Measurements from ENCODE around the gene TSPAN3. TPM values are rescaled to one million over a fixed set of nuclear protein-coding genes. Genes with fewer than 3 reads are reported as not detected.

TSPAN3 gene
- total and polyA plus RNA-seq, 10 of the 15 experiments (the other 5 are each of a cell fraction or from before 2014, with no cell fraction given): 18.9 to 114 (median 57.2) TPM

DNA sequence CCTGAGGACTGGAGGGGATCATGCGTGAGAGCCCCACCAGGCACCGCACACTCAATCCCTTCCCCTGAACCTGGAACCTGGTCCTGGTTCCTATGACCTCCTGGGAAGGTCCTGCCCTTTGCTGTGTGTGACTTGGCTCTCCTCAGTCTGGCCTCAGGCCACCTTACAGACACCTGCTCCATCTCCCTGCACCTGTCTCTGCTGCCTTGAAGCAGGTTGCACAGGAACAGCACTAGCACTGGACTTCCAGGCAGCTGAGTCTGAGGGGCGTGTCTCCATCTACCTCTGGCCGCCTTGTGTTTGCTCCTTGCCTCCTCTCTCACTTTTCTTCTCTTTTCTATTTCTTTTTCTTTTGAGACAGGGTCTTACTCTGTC is 60.6 kb downstream of the TSPAN3 start (continued):
- no peak for TF ChIP-seq ZNF592 (IDR thresholded peaks at IDR 0.05)

DNA sequence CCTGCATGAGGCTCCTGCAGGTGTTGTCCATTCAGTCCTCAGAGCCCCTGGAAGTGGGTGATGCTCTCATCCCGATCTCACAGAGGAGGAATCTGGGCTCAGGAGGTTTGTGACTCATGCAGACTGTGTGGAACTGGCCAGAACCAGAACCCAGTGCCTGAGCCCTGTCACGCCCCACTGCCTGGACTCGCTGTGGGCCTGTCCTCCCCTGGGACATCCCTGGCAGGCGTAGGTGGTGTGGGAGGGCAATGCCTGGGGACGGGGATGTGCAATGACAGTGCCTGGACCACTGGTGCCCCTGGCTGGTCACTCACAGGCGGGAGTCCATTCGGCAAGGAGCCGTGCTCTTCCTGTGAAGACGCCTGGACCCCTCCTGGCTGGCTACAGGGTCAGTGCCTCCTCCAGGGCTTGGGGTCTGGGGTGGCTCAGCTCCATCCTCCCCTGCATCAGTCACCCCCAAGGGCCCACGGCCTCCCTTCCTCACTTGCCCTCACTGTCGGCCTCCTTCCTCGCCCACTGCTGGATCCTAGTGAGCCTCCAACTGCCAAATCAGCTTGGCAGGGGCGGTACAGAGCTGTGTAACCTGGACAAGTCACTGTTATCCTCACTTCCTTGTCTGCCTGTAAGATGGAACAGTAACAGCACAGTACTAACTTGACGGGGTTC is 61.1 kb downstream of the TSPAN3 start:
- H3K4me1 ChIP-seq (ENCODE audit: control insufficient read depth, insufficient read depth, low read length): peaks cover 24% of the 10 kb centered on the region
- SMC1A ChIA-PET (ENCODE audit: uncharacterized antibody, unreplicated experiment): interaction anchor here (1.3 to 1.6 kb wide), 3 partner anchors 10 to 33 kb away, joined by 3 to 7 read pairs (median 6); no protein-coding TSS in a partner anchor
- intact Hi-C loops (cut with micrococcal nuclease; ENCODE audit: unreplicated experiment): no loop called here
- DNase-seq (ENCODE audit: low read depth, low spot score) (no peak), ATAC-seq (no peak), FAIRE-seq (no peak)
- 69% methylated on average over 14 of the region's 14 CpGs for WGBS (ENCODE audit: insufficient coverage, insufficient replicate concordance, low lambda C conversion rate, missing lambda C conversion rate)
- H3K9ac ChIP-seq (ENCODE audit: control insufficient read depth, insufficient read depth, low read length): no peak overlapping the region
- no peaks in the 10 kb centered on the region for H3K79me2 ChIP-seq (ENCODE audit: control insufficient read depth, insufficient read depth, low read length)
- TF ChIP-seq CBX3 (IDR thresholded peaks at IDR 0.05; ENCODE audit: borderline replicate concordance, low read depth) (no peak), BMI1 (IDR thresholded peaks at IDR 0.05; ENCODE audit: borderline replicate concordance) (no peak), MXI1 (IDR thresholded peaks at IDR 0.05; ENCODE audit: low read depth, low read length) (no peak)
- TF ChIP-seq, protein P1, sequence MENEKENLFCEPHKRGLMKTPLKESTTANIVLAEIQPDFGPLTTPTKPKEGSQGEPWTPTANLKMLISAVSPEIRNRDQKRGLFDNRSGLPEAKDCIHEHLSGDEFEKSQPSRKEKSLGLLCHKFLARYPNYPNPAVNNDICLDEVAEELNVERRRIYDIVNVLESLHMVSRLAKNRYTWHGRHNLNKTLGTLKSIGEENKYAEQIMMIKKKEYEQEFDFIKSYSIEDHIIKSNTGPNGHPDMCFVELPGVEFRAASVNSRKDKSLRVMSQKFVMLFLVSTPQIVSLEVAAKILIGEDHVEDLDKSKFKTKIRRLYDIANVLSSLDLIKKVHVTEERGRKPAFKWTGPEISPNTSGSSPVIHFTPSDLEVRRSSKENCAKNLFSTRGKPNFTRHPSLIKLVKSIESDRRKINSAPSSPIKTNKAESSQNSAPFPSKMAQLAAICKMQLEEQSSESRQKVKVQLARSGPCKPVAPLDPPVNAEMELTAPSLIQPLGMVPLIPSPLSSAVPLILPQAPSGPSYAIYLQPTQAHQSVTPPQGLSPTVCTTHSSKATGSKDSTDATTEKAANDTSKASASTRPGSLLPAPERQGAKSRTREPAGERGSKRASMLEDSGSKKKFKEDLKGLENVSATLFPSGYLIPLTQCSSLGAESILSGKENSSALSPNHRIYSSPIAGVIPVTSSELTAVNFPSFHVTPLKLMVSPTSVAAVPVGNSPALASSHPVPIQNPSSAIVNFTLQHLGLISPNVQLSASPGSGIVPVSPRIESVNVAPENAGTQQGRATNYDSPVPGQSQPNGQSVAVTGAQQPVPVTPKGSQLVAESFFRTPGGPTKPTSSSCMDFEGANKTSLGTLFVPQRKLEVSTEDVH (IDR thresholded peaks at IDR 0.05; ENCODE audit: low read depth, partially characterized antibody): no peak
- no peaks in the 10 kb centered on the region for H3K36me3 ChIP-seq (ENCODE audit: control insufficient read depth in 2 of 2, insufficient read depth in 2 of 2, low read length in 1 of 2)
- RAD21 ChIA-PET (ENCODE audit: unreplicated experiment): no interaction called here
- H3K9me3 ChIP-seq (replicated peaks; ENCODE audit: control insufficient read depth, insufficient read depth, low read length): no peaks in the 10 kb centered on the region
- CTCF ChIA-PET: interaction anchor here (3.9 kb wide), 1 partner anchor 36 kb away, joined by 21 read pairs; no protein-coding TSS in a partner anchor
- in situ Hi-C loops (cut with MboI): no loop called here
- H3K4me3 ChIP-seq: no peak overlapping the region
- POLR2A ChIA-PET: interaction anchor here (1.4 kb wide), 1 partner anchor 12 kb away, joined by 3 read pairs; no protein-coding TSS in a partner anchor
- H3K27me3 ChIP-seq (replicated peaks in 1 of 2; ENCODE audit: control insufficient read depth in 2 of 2, insufficient read depth in 2 of 2, low read length in 1 of 2): no peaks in the 10 kb centered on the region
- no peak overlapping the region for H3K4me2 ChIP-seq (ENCODE audit: control insufficient read depth, insufficient read depth)
- no peaks in the 10 kb centered on the region for H4K20me1 ChIP-seq (ENCODE audit: control insufficient read depth, insufficient read depth)
- no TSS peak for BruUV-seq (replicated peaks)
- no peak overlapping the region for H2AFZ ChIP-seq (ENCODE audit: control insufficient read depth, low read depth, low read length)
- H3K27ac ChIP-seq (ENCODE audit: control insufficient read depth, insufficient read depth): no peak overlapping the region
